OCI-LY3 (cell line): ENCODE data around the gene HAVCR2.

Experiments used
- EZH2phosphoT487 ChIP-seq: fragments of 200-600 bp; shearing (Covaris generic); IDR thresholded peaks from 2 replicates; pipeline ENCODE4 v1.6.1; 2018; ENCODE audit warnings: antibody characterized with exemption, mixed run types, low read depth
- TF ChIP-seq, protein P1 (sequence below): fragments of 200-600, 300-600 bp; sonication (generic); IDR thresholded peaks from 2 replicates; pipeline ENCODE4 v1.5.1; 2014; ENCODE audit warnings: antibody characterized with exemption, low read length, low read depth

- TF ChIP-seq, protein P1, sequence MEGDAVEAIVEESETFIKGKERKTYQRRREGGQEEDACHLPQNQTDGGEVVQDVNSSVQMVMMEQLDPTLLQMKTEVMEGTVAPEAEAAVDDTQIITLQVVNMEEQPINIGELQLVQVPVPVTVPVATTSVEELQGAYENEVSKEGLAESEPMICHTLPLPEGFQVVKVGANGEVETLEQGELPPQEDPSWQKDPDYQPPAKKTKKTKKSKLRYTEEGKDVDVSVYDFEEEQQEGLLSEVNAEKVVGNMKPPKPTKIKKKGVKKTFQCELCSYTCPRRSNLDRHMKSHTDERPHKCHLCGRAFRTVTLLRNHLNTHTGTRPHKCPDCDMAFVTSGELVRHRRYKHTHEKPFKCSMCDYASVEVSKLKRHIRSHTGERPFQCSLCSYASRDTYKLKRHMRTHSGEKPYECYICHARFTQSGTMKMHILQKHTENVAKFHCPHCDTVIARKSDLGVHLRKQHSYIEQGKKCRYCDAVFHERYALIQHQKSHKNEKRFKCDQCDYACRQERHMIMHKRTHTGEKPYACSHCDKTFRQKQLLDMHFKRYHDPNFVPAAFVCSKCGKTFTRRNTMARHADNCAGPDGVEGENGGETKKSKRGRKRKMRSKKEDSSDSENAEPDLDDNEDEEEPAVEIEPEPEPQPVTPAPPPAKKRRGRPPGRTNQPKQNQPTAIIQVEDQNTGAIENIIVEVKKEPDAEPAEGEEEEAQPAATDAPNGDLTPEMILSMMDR = no peak
- no peak for TF ChIP-seq EZH2phosphoT487
Measured at GRCh38 chr5:157047898-157048297, 60.9 kb downstream of the HAVCR2 start.
